Psoas muscle (tissue), 8 donors: ENCODE measurements around the gene CXCL16. TPM values are rescaled to one million over a fixed set of nuclear protein-coding genes. Genes with fewer than 3 reads are reported as not detected.

Experiments used
- ATAC-seq, 4 donors: fragments of 200-7000 bp; cut with Tn5 transposase; one replicate each; pipeline ENCODE4 v1.9.1; 2020; ENCODE audit warnings: moderate library complexity in 3 of 4, mild to moderate bottlenecking in 2 of 4
- DNase-seq, 2 donors: peaks; one replicate each; pipeline ENCODE4 v3.0.0-alpha.2; 2020
- H3K27ac ChIP-seq: fragments of 200-600 bp; one replicate; pipeline ENCODE4 v1.8.0; 2022
- H3K27me3 ChIP-seq, 3 donors: fragments of 200-600 bp in 1 of 3; one replicate each; pipeline versions ENCODE4 v1.6.1 to v1.8.0; 2013 to 2022; ENCODE audit warnings: low read length in 2 of 3, mild to moderate bottlenecking in 2 of 3, moderate library complexity in 1 of 3; ENCODE audit not compliant: insufficient read depth in 3 of 3
- H3K36me3 ChIP-seq, 2 donors: fragments of 200-600 bp in 1 of 2; one replicate each; pipeline versions ENCODE4 v1.6.1 to v1.8.0; 2013 to 2022; ENCODE audit warnings: low read depth in 1 of 2, mild to moderate bottlenecking in 1 of 2, moderate library complexity in 1 of 2; ENCODE audit not compliant: insufficient read depth in 1 of 2
- H3K4me1 ChIP-seq: fragments of 200-600 bp; one replicate; pipeline ENCODE4 v1.8.0; 2022
- H3K4me3 ChIP-seq: fragments of 200-600 bp; one replicate; pipeline ENCODE4 v1.8.0; 2022; ENCODE audit warnings: mild to moderate bottlenecking
- H3K9me3 ChIP-seq: fragments of 200-600 bp; one replicate; pipeline ENCODE4 v1.8.0; 2022
- whole genome bisulfite sequencing, 3 donors: extraction: QIAGEN DNeasy Blood & Tissue Kit; methylation state at CpG; one replicate each; pipeline versions ENCODE4 v1.1.6 to v1.1.7; 2013; 5-methylcytosine and 5-hydroxymethylcytosine counted together
- intact Hi-C, 2 donors: fragments of 100-400 bp; cut with DNase I; formaldehyde crosslinking; loops; one replicate each; pipeline versions ENCODE4 v1.11.0 to v1.14.2; 2022
- polyA plus RNA-seq, 3 donors: library from polyadenylated mRNA; stranded (reverse); fragments of 200-250 nt; gene quantifications; one replicate each; pipeline ENCODE4 v1.2.3, GENCODE V29; 2013
- total RNA-seq, 4 donors: library from RNA; stranded (reverse); fragmentation: NEBNext Ultra II Directional in 2 of 4; extraction: Animal tissue kit (Norgen Biotek cat#: 25700) in 2 of 4; gene quantifications; one replicate each; pipeline versions ENCODE4 v1.2.1 to v1.2.4, GENCODE V29; 2021 to 2023
- TF ChIP-seq, protein P1 (sequence below): fragments of 200-600 bp; IDR thresholded peaks from one replicate; pipeline ENCODE4 v1.8.0; 2022; ENCODE audit warnings: antibody characterized with exemption
- donor health status: healthy with polysubstance abuse.
- donor health status: DM: no; HTN: no; CAD: no; lungs with moderate emphysema.
- donor health status: Bipolar disorder and iron deficiency.
- donor health status: healthy.
- donor health status: DM: yes; HTN: yes; CAD: no.
- donor health status: DM: no; HTN: no; CAD: no.
- donor health status: DM: no; HTN: no; CAD: no.
- donor health status: DM: yes; HTN: yes; CAD: no.

CXCL16 gene
- total and polyA plus RNA-seq, 7 donors: 0.45 to 5.4 (median 1.7) TPM

- no peak for DNase-seq
- Histone ChIP-seq H3K4me1 (peaks cover 7% of the 10 kb centered on the region), H3K4me3 (no peak overlapping the region), H3K9me3 (no peaks in the 10 kb centered on the region), H3K36me3 (no peaks in the 10 kb centered on the region), H3K27me3 (peaks cover 0 to 85% (median 31%) of the 10 kb centered on the region in 3 donors), H3K27ac (no peak overlapping the region)
- intact Hi-C loops: no loop called here
- TF ChIP-seq, protein P1, sequence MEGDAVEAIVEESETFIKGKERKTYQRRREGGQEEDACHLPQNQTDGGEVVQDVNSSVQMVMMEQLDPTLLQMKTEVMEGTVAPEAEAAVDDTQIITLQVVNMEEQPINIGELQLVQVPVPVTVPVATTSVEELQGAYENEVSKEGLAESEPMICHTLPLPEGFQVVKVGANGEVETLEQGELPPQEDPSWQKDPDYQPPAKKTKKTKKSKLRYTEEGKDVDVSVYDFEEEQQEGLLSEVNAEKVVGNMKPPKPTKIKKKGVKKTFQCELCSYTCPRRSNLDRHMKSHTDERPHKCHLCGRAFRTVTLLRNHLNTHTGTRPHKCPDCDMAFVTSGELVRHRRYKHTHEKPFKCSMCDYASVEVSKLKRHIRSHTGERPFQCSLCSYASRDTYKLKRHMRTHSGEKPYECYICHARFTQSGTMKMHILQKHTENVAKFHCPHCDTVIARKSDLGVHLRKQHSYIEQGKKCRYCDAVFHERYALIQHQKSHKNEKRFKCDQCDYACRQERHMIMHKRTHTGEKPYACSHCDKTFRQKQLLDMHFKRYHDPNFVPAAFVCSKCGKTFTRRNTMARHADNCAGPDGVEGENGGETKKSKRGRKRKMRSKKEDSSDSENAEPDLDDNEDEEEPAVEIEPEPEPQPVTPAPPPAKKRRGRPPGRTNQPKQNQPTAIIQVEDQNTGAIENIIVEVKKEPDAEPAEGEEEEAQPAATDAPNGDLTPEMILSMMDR: no peak
- ATAC-seq: no peak
- 85 to 90% (median 85%) methylated on average over 9 of the region's 9 CpGs for WGBS, 3 donors
These were observed 2.4 kb upstream of the CXCL16 start for GRCh38 chr17:4742133-4742532.

DNA sequence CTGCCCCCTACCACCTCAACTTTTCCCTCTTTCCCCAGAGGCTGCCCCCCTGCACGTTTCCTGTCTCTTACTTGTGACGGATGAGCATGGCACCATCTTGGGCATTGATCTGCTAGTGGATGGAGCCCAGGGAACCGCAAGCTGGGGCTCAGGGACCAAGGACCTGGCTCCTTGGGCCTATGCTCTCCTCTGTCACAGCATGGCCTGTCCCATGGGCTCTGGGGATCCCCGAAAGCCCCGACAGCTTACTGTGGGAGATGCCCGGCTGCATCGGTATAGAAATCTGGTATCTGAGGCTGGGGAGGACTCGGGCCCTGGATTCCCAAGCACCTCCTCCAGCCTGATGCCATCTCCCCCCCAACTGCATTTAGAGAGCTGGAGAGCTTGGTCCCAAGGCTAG lies 1.8 kb upstream of the CXCL16 start:
- H3K4me3 ChIP-seq: no peak overlapping the region

DNA sequence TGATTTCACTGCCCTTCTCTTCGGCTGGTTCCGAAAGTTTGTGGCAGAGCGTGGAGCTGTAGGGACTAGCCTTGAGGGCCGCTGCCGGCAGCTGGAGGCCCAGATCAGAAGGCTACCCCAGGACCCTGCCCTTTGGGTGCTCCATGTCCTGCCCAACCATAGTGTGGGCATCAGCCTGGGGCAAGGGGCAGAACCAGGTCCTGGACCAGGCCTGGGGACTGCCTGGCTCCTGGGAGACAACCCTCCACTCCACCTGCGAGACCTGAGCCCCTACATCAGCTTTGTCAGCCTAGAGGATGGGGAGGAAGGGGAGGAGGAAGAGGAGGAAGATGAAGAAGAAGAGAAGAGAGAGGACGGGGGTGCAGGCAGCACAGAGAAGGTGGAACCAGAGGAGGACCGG lies 856 bp upstream of the CXCL16 start:
- intact Hi-C loops: no loop called here
- DNase-seq: no peak
- ATAC-seq: no peak
- TF ChIP-seq, protein P1: no peak
- Histone ChIP-seq H3K27ac (no peak overlapping the region), H3K4me3 (no peak overlapping the region), H3K27me3 (peaks cover 0 to 71% (median 24%) of the 10 kb centered on the region in 3 donors), H3K4me1 (peaks cover 7% of the 10 kb centered on the region), H3K36me3 (no peaks in the 10 kb centered on the region), H3K9me3 (no peaks in the 10 kb centered on the region)
- 92 to 96% (median 95%) methylated on average over 8 of the region's 8 CpGs for WGBS, 3 donors

More for the DNA sequence above, 1.8 kb upstream of the CXCL16 start:
- Histone ChIP-seq H3K4me1 (peaks cover 7% of the 10 kb centered on the region), H3K9me3 (no peaks in the 10 kb centered on the region), H3K27ac (no peak overlapping the region), H3K36me3 (no peaks in the 10 kb centered on the region), H3K27me3 (peaks cover 0 to 81% (median 31%) of the 10 kb centered on the region in 3 donors)
- 91 to 98% (median 95%) methylated on average over 8 of the region's 8 CpGs for WGBS, 3 donors
- intact Hi-C loops: no loop called here
- ATAC-seq (no peak), DNase-seq (no peak)
- TF ChIP-seq, protein P1: no peak

DNA sequence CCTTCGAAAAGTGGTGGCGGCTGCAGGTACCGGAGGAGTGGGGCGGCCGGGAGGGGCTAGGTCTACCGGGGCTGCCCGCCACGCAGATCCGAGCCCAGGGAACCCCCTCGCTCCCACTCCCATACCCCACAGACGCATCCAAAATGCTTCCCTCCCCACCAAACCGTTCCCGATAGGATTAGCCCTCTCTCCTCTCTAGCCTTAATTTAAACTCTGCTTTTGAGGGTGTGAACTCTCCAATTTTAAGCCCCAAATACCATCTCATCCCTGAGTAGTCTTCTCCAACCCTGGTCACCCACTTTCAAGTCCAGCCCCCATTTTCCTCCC lies 260 bp upstream of the CXCL16 start:
- DNase-seq (no peak), ATAC-seq (no peak)
- H3K36me3 ChIP-seq: no peaks in the 10 kb centered on the region
- no peaks in the 10 kb centered on the region for H3K9me3 ChIP-seq
- no peak overlapping the region for H3K27ac ChIP-seq
- H3K27me3 ChIP-seq: peaks cover 0 to 65% (median 19%) of the 10 kb centered on the region in 3 donors
- WGBS, 3 donors: 7 to 11% (median 11%) methylated on average over 7 to 13 of the region's 13 CpGs
- TF ChIP-seq, protein P1: no peak
- H3K4me3 ChIP-seq: peak overlapping the region; percentile 92
- H3K4me1 ChIP-seq: peaks cover 7% of the 10 kb centered on the region
- intact Hi-C loops: no loop called here
